Activated naive CD8-positive, alpha-beta T cell treated with anti-CD3 and anti-CD28 coated beads, Interleukin-2, amount 50 U/mL, for 24 hours (primary cell): ENCODE data around the gene RSPO1.
A peak's percentile ranks its signal among the peaks of the same experiment; 100 is the strongest.

Experiments
- ATAC-seq: fragments of 150-1000 bp; cut with Tn5 transposase; one replicate; pipeline ENCODE4 v1.10.0; 2021
- DNase-seq: peaks from one replicate; pipeline ENCODE4 v3.0.0; 2021
- H3K27ac Mint-ChIP-seq: one replicate; pipeline ENCODE4 v1.8.0; 2021; ENCODE audit warnings: mild to moderate bottlenecking, mixed read lengths
- H3K27me3 Mint-ChIP-seq: one replicate; pipeline ENCODE4 v1.8.0; 2021; ENCODE audit warnings: mixed read lengths
- H3K36me3 Mint-ChIP-seq: one replicate; pipeline ENCODE4 v1.8.0; 2021; ENCODE audit warnings: low read depth, mixed read lengths
- H3K4me1 Mint-ChIP-seq: one replicate; pipeline ENCODE4 v1.8.0; 2021; ENCODE audit warnings: mixed read lengths
- H3K4me3 Mint-ChIP-seq: one replicate; pipeline ENCODE4 v1.8.0; 2021; ENCODE audit warnings: mild to moderate bottlenecking, moderate library complexity, mixed read lengths
- H3K9me3 Mint-ChIP-seq: one replicate; pipeline ENCODE4 v1.8.0; 2021; ENCODE audit warnings: mixed read lengths

Gene RSPO1

DNA sequence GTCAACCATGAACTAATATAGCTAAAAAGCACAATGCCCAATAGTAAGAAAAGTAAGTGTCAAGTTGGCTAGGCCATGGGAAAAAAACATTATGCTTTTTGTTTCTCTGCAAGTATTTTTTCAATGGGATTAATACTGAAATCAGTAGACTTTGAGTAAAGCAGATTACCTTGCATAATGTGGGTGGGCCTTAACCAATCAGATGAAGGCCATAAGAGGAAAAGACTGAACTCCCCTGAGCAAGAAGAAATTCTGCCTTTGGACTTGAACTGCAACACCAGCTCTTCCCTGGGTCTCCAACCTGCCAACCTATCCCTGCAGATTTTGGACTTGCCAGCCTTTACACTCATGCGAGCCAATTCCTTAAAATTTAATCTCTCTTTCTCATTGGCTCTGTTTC, 6.4 kb upstream of the RSPO1 start:
- Mint-ChIP-seq H3K9me3 (peaks cover 4% of the 10 kb centered on the region), H3K4me3 (no peak overlapping the region), H3K36me3 (no peaks in the 10 kb centered on the region), H3K27me3 (peaks cover 28% of the 10 kb centered on the region), H3K4me1 (no peaks in the 10 kb centered on the region), H3K27ac (no peak overlapping the region)
- DNase-seq (no peak), ATAC-seq (no peak)

DNA sequence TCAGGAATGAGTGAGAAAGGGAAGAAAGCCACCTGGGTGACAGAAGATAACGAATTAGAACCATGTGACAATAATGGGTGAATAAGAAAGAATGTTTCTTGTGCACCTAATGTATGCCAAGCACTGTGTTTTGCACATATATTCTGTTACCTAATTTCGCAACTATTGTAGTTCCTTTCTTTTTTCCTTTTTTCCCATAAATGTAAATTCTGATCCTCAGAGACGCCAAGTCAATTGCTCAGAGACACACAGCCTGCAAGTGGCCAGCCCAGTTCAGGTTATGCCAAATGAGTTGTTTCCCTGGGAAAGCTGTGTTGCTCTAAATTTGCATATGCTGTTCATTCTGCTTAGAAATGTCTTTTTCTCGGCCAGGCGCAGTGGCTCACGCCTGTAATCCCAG, 1.7 kb upstream of the RSPO1 start:
- DNase-seq (no peak), ATAC-seq (no peak)
- H3K27ac Mint-ChIP-seq = no peak overlapping the region
- no peaks in the 10 kb centered on the region for H3K36me3 Mint-ChIP-seq
- no peak overlapping the region for H3K4me3 Mint-ChIP-seq
- peaks cover 59% of the 10 kb centered on the region for H3K27me3 Mint-ChIP-seq
- H3K9me3 Mint-ChIP-seq = no peaks in the 10 kb centered on the region
- H3K4me1 Mint-ChIP-seq = no peaks in the 10 kb centered on the region

DNA sequence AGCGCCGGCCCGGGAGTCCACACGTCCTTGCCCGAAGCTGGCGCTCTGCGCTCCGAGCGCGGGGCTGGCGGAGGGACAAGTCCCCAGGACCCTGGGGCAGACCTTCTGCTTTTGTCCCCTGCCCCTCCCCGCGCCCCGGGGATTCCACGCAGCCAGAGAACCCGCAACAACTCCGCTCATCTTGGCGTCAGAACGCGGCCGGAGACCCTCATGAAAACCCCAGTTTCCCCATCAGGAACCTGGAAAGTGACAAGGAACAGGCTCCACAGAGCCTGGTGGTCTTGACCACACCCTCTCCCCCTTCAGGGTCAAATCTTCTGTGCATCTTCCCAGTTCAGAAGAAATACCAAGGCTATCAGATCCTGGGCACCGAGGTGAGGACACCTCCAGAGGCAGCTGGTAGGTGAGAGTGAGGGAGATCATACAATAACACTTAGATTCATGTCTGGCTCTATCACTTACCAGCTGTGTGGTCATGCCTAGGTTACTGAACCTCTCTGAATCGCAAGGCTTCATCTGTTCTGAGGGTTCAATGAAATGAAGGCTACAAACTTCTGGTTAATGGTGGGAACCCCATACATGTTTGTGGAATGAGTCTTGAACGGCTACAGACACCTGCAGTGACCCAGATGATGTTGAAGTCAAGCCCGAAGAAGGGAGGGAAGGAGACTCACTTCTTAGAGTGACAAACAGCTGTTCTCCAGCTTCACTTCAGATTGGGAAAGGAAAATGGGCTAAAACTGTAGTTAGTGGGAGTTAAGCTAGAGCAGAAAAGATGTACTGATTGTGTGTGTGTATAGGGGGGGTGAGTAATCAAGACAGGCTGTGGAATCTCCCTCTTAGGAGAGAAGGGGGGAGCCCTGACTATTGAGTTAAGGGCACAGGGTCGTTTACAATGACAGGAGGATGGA, 555 bp upstream of the RSPO1 start:
- H3K4me3 Mint-ChIP-seq = peak overlapping the region; percentile 16
- DNase-seq (no peak), ATAC-seq (no peak)
- H3K36me3 Mint-ChIP-seq = no peaks in the 10 kb centered on the region
- H3K27me3 Mint-ChIP-seq = peaks cover 71% of the 10 kb centered on the region
- H3K27ac Mint-ChIP-seq = no peak overlapping the region
- H3K4me1 Mint-ChIP-seq = no peaks in the 10 kb centered on the region
- no peaks in the 10 kb centered on the region for H3K9me3 Mint-ChIP-seq

DNA sequence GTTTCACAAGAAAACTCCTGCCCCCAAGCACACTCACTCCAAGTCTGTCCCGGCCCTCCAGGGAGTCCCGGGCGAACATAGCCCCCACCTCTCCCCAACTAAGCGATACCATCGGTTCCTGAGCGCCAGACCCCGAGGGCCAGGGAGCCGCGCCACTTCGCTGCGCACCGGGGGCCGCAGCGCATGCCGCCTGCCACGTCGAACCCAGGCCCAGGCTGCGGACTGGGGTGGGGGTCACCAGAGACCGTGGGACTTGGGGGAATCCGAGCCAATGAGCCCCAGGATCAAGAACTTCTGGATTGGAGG, 801 bp downstream of the RSPO1 start:
- no peak for ATAC-seq
- Mint-ChIP-seq H3K27ac (no peak overlapping the region), H3K27me3 (peaks cover 83% of the 10 kb centered on the region), H3K9me3 (no peaks in the 10 kb centered on the region), H3K36me3 (no peaks in the 10 kb centered on the region), H3K4me1 (no peaks in the 10 kb centered on the region), H3K4me3 (no peak overlapping the region)
- DNase-seq = no peak

DNA sequence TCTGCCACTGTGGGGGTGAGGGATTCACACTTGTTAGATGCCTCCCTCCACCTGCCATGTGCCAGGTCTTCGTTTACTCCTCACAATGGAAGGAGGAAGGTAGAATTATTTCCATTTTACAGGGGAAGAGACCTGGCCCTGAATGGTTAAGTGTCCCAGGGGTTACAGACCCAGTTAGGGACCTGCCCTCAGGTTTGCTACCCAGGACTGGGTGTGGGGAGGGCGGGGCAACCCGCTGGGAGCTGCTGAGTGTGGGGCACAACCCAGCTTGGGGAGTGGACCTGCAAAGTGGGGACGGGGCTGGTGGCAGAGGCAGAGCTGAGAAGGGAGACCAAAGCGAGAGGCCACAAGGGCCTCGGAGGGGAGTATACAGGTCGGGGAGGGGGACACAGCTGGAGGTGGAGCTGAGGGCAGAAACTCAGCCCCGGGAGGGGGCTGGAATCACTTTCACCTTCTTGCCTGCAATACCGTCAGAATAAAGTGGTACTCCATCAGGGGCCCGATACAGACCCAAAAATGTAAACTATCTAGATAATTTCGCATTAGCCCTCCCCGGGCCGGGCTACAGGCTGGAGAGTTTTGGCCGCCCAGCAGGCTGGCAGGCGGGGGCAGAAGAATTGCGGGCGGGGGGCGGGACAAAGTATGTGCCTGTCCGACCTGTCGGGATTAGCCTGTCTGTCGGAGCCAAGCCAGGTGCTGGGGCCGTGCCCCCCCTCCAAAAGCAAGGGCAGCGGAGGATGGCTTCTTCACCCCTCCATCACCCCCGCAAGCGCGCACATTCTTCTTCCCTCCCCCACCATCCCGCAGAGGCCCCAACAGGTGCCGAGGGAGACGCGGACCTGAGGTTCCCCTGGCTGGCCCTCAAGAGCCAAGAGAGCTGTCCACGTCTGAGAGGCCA, 1.4 kb downstream of the RSPO1 start:
- Mint-ChIP-seq H3K36me3 (no peaks in the 10 kb centered on the region), H3K4me1 (no peaks in the 10 kb centered on the region), H3K9me3 (no peaks in the 10 kb centered on the region), H3K27ac (no peak overlapping the region), H3K27me3 (peaks cover 87% of the 10 kb centered on the region), H3K4me3 (no peak overlapping the region)
- ATAC-seq (no peak), DNase-seq (no peak)

DNA sequence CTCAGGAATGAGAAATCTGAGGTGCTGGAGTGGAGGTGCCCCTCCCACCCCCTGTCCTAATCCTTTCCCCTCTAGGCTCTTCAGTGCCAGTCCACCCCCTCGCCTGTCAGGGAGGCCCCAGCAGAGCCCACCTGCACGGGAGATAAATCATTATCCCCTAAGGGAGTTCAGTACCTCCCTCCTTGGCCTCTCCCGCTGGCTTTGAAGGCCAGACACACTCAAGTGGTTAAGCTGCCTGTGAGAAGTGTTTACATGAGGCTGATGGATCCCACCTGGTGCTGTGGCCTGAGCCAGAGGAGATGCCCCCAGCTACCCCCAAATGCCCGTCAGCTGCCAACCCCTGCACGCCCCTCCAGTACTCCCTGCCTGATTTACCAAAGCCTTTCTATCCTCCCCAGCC, 3.7 kb downstream of the RSPO1 start:
- Mint-ChIP-seq H3K9me3 (no peaks in the 10 kb centered on the region), H3K4me3 (no peak overlapping the region), H3K27me3 (peaks cover 83% of the 10 kb centered on the region), H3K27ac (no peak overlapping the region), H3K4me1 (no peaks in the 10 kb centered on the region), H3K36me3 (no peaks in the 10 kb centered on the region)
- DNase-seq (no peak), ATAC-seq (no peak)

DNA sequence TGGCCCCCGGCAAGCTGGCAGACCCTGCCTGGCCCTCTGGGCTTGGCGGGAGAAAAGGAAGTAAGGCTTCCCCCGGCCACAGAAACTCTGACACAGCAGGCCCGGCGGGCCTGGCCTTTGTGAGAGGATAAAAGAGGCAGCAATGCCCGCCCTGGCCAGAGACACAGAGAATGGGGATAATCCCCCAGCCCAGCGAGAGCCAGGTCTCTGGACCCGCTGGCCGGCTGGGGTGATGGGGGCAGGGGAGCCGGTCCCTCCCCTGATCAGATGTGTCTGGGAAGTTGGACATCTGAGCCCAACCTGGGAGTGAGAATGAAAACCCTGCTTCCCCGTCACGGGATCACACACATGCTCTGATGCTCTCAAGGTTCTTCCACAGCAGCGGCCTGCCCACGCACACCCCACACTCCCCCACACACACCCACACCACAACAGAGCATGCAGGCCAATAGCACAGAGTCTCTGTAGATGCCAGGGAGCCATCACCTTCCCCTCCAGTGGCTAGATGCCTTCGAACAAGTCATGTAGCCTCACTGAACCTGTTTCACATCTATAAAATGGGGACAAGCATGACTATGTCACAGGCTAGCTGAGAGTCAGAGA, 4.2 kb downstream of the RSPO1 start:
- no peak for ATAC-seq
- Mint-ChIP-seq H3K36me3 (no peaks in the 10 kb centered on the region), H3K4me1 (no peaks in the 10 kb centered on the region), H3K27me3 (peaks cover 80% of the 10 kb centered on the region), H3K9me3 (no peaks in the 10 kb centered on the region), H3K4me3 (no peak overlapping the region), H3K27ac (no peak overlapping the region)
- no peak for DNase-seq

DNA sequence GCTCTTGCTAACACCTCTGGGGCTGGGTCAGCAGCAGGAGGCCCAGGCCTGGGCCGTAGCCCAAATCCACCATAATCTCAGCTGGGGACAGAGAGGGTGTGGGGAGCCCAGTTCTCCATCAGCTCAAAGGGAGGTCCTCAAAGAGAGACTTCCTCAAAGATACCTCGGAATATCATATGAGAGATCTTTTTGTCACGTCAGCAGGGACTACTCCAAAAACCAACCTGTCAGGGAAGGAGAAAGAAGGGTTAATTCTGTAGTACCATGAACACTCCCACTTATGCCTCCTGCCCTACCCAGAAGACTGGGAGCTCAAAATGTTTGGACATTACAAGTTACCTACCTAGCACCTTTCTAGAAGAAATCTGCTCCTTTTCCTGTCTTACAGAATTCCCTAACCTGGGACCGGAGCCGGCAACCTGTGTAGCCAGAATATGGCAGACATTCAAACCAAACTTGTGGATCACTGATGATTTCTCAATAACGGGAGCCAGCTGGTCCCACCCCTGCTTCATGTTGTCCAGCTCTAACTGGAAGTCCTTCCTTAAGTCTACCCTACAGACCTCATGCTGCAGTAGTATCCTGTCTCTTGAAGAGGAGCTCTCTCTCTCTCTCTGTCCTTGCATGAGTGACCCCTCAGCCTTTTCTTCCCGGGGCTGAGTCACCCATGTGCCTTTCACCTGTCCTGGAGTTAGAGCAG, 4.8 kb downstream of the RSPO1 start:
- Mint-ChIP-seq H3K27ac (no peak overlapping the region), H3K36me3 (no peaks in the 10 kb centered on the region)
- DNase-seq = no peak

DNA sequence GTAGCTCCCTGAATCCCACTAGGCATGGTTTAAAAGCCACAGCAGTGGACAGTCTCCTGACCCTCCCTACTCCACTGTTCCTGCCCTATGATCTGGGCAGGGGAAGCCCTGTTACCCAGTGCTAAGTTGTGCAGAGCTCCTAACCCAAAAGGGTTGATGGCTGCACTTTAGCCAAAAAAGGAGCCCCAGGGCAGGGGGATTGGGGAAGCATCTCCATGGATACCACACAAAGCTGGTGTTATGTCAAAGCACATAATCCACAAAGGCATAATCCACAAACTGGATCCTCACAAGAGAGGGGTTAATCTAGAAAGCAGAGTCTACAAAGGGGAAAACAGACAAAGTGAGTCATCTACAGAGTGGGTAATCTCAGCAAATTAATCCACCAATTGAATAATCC, 5.7 kb downstream of the RSPO1 start:
- Mint-ChIP-seq H3K27ac (no peak overlapping the region), H3K27me3 (peaks cover 81% of the 10 kb centered on the region), H3K36me3 (no peaks in the 10 kb centered on the region), H3K4me3 (no peak overlapping the region), H3K4me1 (no peaks in the 10 kb centered on the region), H3K9me3 (no peaks in the 10 kb centered on the region)
- ATAC-seq (no peak), DNase-seq (no peak)

More for the DNA sequence above, 4.8 kb downstream of the RSPO1 start:
- H3K27me3 Mint-ChIP-seq = peaks cover 79% of the 10 kb centered on the region
- no peaks in the 10 kb centered on the region for H3K9me3 Mint-ChIP-seq
- H3K4me3 Mint-ChIP-seq = no peak overlapping the region
- no peaks in the 10 kb centered on the region for H3K4me1 Mint-ChIP-seq
- no peak for ATAC-seq

DNA sequence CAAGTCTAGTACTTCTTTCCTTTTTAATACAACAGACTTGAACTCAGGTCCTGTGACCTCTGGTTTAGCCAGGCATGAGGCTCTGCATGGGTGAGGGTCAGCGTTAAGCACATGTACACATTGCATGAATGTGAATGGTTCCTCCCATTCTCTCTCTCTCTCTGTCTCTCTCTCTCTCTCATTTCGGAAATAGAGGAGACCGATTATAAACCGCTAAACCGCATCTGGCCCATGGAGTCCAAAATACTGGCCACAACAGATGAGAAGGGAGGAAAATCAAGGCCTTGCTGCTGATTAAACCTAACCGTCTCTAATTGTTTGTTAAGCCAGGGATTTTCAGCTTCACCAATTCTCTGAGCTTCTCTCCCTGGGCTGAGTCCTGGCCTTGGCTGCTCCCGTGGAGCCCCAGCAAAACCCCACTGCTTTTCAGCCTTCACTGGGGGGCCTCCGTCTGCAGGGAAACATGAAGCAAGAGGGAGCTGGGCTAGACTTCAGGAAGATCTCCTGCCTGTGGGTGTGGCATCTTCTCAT, 6.6 kb downstream of the RSPO1 start:
- no peak for DNase-seq
- Mint-ChIP-seq H3K36me3 (no peaks in the 10 kb centered on the region), H3K27ac (no peak overlapping the region), H3K4me1 (no peaks in the 10 kb centered on the region), H3K9me3 (no peaks in the 10 kb centered on the region), H3K27me3 (peaks cover 76% of the 10 kb centered on the region), H3K4me3 (no peak overlapping the region)
- ATAC-seq = no peak

DNA sequence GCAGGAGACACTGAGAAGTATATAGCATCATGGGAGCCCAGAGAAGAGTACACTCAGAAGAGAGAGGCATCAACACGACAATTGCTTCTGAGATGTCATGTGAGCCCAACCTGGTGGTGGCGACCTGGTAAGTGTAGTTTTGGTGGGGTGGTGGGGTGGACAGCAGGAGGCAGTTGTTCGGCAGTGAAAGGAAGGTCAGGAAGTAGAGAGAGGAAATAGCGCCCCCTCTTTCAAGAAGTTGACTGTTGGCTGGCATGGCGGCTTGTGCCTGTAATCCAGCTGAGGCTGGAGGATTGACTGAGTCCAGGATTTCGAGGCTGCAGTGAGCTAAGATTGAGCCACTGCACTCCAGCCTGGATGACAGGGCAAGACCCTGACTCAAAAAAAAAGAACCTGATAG, 12.6 kb downstream of the RSPO1 start:
- Mint-ChIP-seq H3K27me3 (peaks cover 44% of the 10 kb centered on the region), H3K9me3 (no peaks in the 10 kb centered on the region), H3K36me3 (no peaks in the 10 kb centered on the region), H3K4me1 (no peaks in the 10 kb centered on the region), H3K4me3 (no peak overlapping the region), H3K27ac (no peak overlapping the region)
- ATAC-seq (no peak), DNase-seq (no peak)

DNA sequence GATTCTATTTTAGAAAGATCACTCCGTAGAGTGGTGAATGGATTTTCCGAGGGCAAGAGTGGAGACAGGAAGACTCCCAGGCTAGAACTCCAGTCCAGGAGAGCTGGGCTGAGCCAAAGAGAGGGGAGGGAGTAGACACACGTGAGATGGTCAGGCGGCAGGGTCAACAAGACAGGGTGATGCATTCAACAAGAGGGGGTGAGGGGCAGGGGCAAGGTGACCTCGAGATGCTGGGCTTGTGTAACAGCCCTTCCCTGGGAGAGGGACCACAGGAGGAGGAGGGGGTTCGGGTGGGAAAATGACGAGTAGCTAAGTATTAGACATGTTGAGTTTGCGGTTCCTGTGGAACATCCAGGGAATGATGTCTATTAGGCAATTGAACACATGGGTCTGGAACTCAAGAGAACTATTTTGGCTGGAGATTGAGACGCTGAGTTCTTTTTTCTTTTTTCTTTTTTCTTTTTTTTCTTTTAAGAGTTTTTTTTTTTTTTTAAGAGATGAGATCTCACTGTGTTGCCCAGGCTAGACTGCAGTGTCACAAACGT, 13.3 kb downstream of the RSPO1 start:
- Mint-ChIP-seq H3K4me3 (no peak overlapping the region), H3K4me1 (no peaks in the 10 kb centered on the region), H3K36me3 (no peaks in the 10 kb centered on the region), H3K27ac (no peak overlapping the region), H3K9me3 (no peaks in the 10 kb centered on the region), H3K27me3 (peaks cover 41% of the 10 kb centered on the region)
- DNase-seq = no peak
- no peak for ATAC-seq

DNA sequence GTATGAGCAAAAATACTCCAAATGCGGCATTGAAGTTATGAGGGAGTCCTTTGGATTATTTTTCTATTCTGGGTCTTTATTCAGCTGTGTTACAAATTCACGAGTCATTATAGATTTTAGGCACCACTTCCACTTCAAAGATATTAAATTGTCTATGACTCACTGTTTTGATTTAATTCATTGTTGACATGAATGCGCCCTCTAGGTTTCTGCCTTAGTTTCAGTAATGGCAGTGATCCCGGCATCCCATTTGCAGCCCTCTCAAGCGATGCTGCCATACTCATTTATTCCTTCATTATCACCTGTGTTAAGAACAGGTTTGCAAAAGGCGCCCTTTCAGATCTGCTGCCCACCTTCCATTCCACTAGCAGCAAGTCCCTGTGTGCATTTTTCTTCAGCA, 14.0 kb downstream of the RSPO1 start:
- Mint-ChIP-seq H3K27me3 (peaks cover 39% of the 10 kb centered on the region), H3K4me1 (no peaks in the 10 kb centered on the region), H3K36me3 (no peaks in the 10 kb centered on the region), H3K27ac (no peak overlapping the region), H3K4me3 (no peak overlapping the region), H3K9me3 (no peaks in the 10 kb centered on the region)
- no peak for DNase-seq
- ATAC-seq = no peak

DNA sequence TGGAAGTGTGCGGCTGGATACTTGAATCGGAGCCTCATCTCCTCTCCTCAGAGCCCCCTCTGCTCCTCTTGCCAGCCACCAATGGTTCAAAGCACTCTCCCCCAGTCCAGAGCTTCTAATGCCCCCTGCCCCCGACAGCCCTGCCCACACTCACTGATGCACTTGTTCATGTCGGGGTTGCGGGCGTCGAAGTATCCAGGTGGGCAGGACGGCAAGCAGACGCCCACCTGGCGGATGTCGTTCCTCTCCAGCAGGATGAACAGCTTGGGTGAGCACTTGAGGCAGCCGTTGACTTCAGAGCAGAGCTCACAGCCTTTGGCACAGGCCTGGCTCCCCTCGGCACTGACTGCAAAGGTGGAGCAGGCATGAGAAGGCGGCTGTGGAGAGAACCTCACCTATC, 18.4 kb downstream of the RSPO1 start:
- Mint-ChIP-seq H3K9me3 (no peaks in the 10 kb centered on the region), H3K36me3 (no peaks in the 10 kb centered on the region), H3K4me3 (no peak overlapping the region), H3K27ac (no peak overlapping the region), H3K4me1 (no peaks in the 10 kb centered on the region), H3K27me3 (peaks cover 35% of the 10 kb centered on the region)
- no peak for ATAC-seq
- DNase-seq = no peak
